Activated CD4-positive, alpha-beta T cell treated with anti-CD3 and anti-CD28 coated beads, Interleukin-2, amount 10 ng/mL, durations not matched to agents 24 days and 14 days (primary cell): ENCODE data around the gene ATG101. TPM values are rescaled to one million over a fixed set of nuclear protein-coding genes. Genes with fewer than 3 reads are reported as not detected.

Source experiments
- total RNA-seq: library from RNA; stranded (reverse); gene quantifications from 2 replicates; pipeline ENCODE4 v1.2.3, GENCODE V29; 2022

Gene ATG101
- total RNA-seq, 1 donor from 2014 or later: 51.2 TPM

Other genes starting within 250 kb of the ATG101 start
- 0.30 and 0.33 TPM in 2 replicates for gene FIGNL2, start 221.3 kb upstream of the ATG101 start, total RNA-seq
- not detected in 2 replicates for gene ANKRD33, start 181.9 kb upstream of the ATG101 start, total RNA-seq
- not detected in 2 replicates for gene ACVRL1, start 162.5 kb upstream of the ATG101 start, total RNA-seq
- gene ACVR1B, start 118.3 kb upstream of the ATG101 start, total RNA-seq: 7.1 and 8.1 TPM in 2 replicates
- 10.4 and 12.4 TPM in 2 replicates for gene TAMALIN, start 63.0 kb upstream of the ATG101 start, total RNA-seq
- 55.0 and 57.7 TPM in 2 replicates for gene NR4A1, start 18.5 kb upstream of the ATG101 start, total RNA-seq
- gene SMIM41, start 9.7 kb downstream of the ATG101 start, total RNA-seq: 0.19 TPM in 1 of 2 replicates, not detected in the other
- gene KRT80, start 122.0 kb downstream of the ATG101 start, total RNA-seq: not detected in 2 replicates
- gene KRT7, start 163.3 kb downstream of the ATG101 start, total RNA-seq: 12.3 and 15.8 TPM in 2 replicates
- gene KRT86, start 204.7 kb downstream of the ATG101 start, total RNA-seq: 0.44 and 0.64 TPM in 2 replicates
- not detected in 2 replicates for gene KRT81, start 221.6 kb downstream of the ATG101 start, total RNA-seq